Activated B cell treated with CpG ODN at 0.5 μM for 24 hours (primary cell): Measurements from ENCODE around the gene STN1. TPM values are rescaled to one million over a fixed set of nuclear protein-coding genes. Genes with fewer than 3 reads are reported as not detected.

ENCODE experiments used
- ATAC-seq: fragments of 200-7000 bp; cut with Tn5 transposase; one replicate; pipeline ENCODE4 v1.10.0; 2021; ENCODE audit warnings: low read depth, mild to moderate bottlenecking, moderate library complexity
- CTCF ChIA-PET: fragments of 350-600 bp; sonication (Branson Sonifier 250); formaldehyde crosslinking; loops from one replicate; lab custom pipeline; 2021; ENCODE audit warnings: antibody characterized with exemption; lab: Charles Lee
- POLR2A ChIA-PET: fragments of 350-600 bp; sonication (Branson Sonifier 250); formaldehyde crosslinking; loops from one replicate; lab custom pipeline; 2021; ENCODE audit warnings: antibody characterized with exemption; lab: Charles Lee
- DNase-seq: peaks from one replicate; pipeline ENCODE4 v3.0.0; 2022
- H3K27ac Mint-ChIP-seq: one replicate; pipeline ENCODE4 v1.8.0; 2020; ENCODE audit warnings: mixed read lengths
- H3K27me3 Mint-ChIP-seq: one replicate; pipeline ENCODE4 v1.8.0; 2021; ENCODE audit warnings: mixed read lengths
- H3K36me3 Mint-ChIP-seq: one replicate; pipeline ENCODE4 v1.8.0; 2021; ENCODE audit warnings: low read depth, mixed read lengths
- H3K4me1 Mint-ChIP-seq: one replicate; pipeline ENCODE4 v1.8.0; 2021; ENCODE audit warnings: mixed read lengths
- H3K4me3 Mint-ChIP-seq: one replicate; pipeline ENCODE4 v1.8.0; 2020; ENCODE audit warnings: mild to moderate bottlenecking, mixed read lengths
- H3K9me3 Mint-ChIP-seq: one replicate; pipeline ENCODE4 v1.8.0; 2020; ENCODE audit warnings: mixed read lengths
- CTCF ChIP-seq: fragments of 200-600 bp; IDR thresholded peaks from one replicate; pipeline ENCODE4 v1.8.0; 2022; ENCODE audit warnings: antibody characterized with exemption, mild to moderate bottlenecking
- intact Hi-C: fragments of 100-400 bp; cut with micrococcal nuclease; formaldehyde crosslinking; loops from one replicate; pipeline ENCODE4 v1.15.1; 2024
- total RNA-seq: library from RNA; stranded (reverse); gene quantifications from 2 replicates; pipeline ENCODE4 v1.2.3, GENCODE V29; 2022

The STN1 gene
- total RNA-seq, 1 donor from 2014 or later, result 14.0 TPM

DNA sequence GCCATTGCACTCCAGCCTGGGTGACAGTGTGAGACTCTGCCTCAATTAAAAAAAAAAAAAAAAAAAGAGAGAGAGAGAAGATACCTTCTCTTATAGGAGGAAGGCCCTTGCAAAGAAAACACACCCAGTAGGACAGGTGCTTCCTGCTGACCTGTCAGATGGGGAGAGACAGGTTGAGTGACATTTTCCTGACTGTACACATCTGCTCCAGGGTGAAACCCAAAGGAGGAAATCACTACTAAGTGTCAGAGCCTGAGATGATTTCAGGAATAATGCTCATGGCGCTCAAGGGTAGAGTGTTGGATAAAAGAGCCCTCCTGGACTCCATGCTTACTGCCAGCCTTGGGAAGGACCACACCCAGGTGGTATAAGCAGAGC is 1.7 kb upstream of the STN1 start:
- H3K27ac Mint-ChIP-seq, result no peak overlapping the region
- H3K9me3 Mint-ChIP-seq, result no peaks in the 10 kb centered on the region
- no peak for ATAC-seq
- H3K27me3 Mint-ChIP-seq, result no peaks in the 10 kb centered on the region
- peaks cover 37% of the 10 kb centered on the region for H3K4me1 Mint-ChIP-seq
- no peak overlapping the region for H3K4me3 Mint-ChIP-seq
- intact Hi-C loops, result loop anchor here (2.0 to 5.0 kb wide), 3 partner anchors 433 to 552 kb away; partner anchors contain the start of genes CFAP58 and TAF5
- DNase-seq, result no peak
- ChIA-PET CTCF (no interaction called here), POLR2A (interaction anchor here (0.9 kb wide), 1 partner anchor 202 kb away, joined by 3 read pairs; the partner anchor contains the start of gene SFR1)
- no peak for TF ChIP-seq CTCF
- peaks cover 19% of the 10 kb centered on the region for H3K36me3 Mint-ChIP-seq

DNA sequence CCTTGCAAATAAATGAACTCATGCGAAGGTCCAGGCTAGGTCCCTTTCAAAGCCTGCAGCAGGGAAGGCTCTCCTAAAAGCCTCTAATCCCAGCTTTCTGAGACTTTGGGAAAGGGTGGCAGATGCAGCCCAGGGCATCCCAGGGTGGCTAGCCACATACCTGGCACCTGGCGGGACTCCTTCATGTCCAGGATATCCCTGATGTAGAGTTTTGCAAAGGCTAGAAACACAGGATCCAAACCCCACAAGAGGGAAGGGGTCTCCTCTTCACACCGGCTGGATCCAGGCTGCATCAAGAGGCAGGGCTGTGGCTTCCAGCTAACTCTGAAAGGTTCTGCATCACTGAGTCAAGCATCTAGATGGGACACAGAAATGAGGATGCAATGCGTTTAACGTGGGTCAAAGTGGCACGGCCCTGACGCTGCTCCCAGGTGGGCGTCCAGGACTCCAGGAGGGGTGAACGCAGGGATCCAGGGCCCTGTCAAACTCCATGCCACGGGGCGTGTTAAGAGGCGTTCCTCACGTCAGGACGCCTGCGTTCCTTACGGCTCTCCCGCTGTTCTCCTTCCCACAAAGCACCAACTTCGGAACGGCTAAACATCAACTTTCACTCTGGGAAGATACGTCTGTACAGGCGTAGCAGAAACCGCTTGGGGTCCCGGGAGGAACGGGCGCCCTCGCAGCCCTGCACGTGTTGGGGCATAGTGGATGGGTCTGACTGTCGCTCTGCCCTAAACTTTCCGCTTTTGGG is 507 bp downstream of the STN1 start:
- H3K27me3 Mint-ChIP-seq, result no peaks in the 10 kb centered on the region
- peak overlapping the region; percentile 93 for H3K4me3 Mint-ChIP-seq
- peak; percentile 16 for DNase-seq
- peak; percentile 1 for ATAC-seq
- peaks cover 26% of the 10 kb centered on the region for H3K36me3 Mint-ChIP-seq
- TF ChIP-seq CTCF, result no peak
- ChIA-PET POLR2A (interaction anchor here (1.1 to 2.5 kb wide), 6 partner anchors 9 to 338 kb away, joined by 3 to 28 read pairs (median 7); partner anchors contain the start of genes SFR1 and SLK), CTCF (interaction anchor here (0.9 kb wide), 1 partner anchor 29 kb away, joined by 3 read pairs; no protein-coding TSS in a partner anchor)
- peak overlapping the region; percentile 96 for H3K27ac Mint-ChIP-seq
- intact Hi-C loops, result loop anchor here (1.0 to 5.0 kb wide), 9 partner anchors 9 to 550 kb away; partner anchors contain the start of genes CFAP43, CFAP58, ITPRIP and SLK
- H3K9me3 Mint-ChIP-seq, result no peaks in the 10 kb centered on the region
- peaks cover 47% of the 10 kb centered on the region for H3K4me1 Mint-ChIP-seq

- POLR2A ChIA-PET, result interaction anchor here (0.7 to 2.5 kb wide), 8 partner anchors 8 to 339 kb away, joined by 3 to 28 read pairs (median 6); partner anchors contain the start of genes SFR1 and SLK
- Mint-ChIP-seq H3K4me1 (peaks cover 49% of the 10 kb centered on the region), H3K27ac (peak overlapping the region; percentile 96), H3K9me3 (no peaks in the 10 kb centered on the region), H3K36me3 (peaks cover 26% of the 10 kb centered on the region), H3K4me3 (peak overlapping the region; percentile 93), H3K27me3 (no peaks in the 10 kb centered on the region)
- no peak for ATAC-seq
- intact Hi-C loops, result loop anchor here (5.0 kb wide), 2 partner anchors 445 to 550 kb away; partner anchors contain the start of gene TAF5
- DNase-seq, result no peak
- no peak for TF ChIP-seq CTCF
- CTCF ChIA-PET, result interaction anchor here (0.9 kb wide), 1 partner anchor 29 kb away, joined by 3 read pairs; no protein-coding TSS in a partner anchor
Measured at GRCh38 chr10:103916876-103917275, 1.1 kb downstream of the STN1 start.

GRCh38 chr10:103916254-103916653 is 1.7 kb downstream of the STN1 start:
- ATAC-seq (no peak), DNase-seq (no peak)
- POLR2A ChIA-PET, result interaction anchor here (0.6 to 2.5 kb wide), 8 partner anchors 8 to 339 kb away, joined by 3 to 28 read pairs (median 6); partner anchors contain the start of genes SFR1 and SLK
- peak overlapping the region; percentile 96 for H3K27ac Mint-ChIP-seq
- intact Hi-C loops, result loop anchor here (5.0 kb wide), 2 partner anchors 444 to 549 kb away; partner anchors contain the start of gene TAF5
- peak overlapping the region; percentile 55 for H3K4me3 Mint-ChIP-seq
- CTCF ChIA-PET, result interaction anchor here (0.9 kb wide), 1 partner anchor 28 kb away, joined by 3 read pairs; no protein-coding TSS in a partner anchor
- no peaks in the 10 kb centered on the region for H3K27me3 Mint-ChIP-seq
- peaks cover 26% of the 10 kb centered on the region for H3K36me3 Mint-ChIP-seq
- no peak for TF ChIP-seq CTCF
- peaks cover 54% of the 10 kb centered on the region for H3K4me1 Mint-ChIP-seq
- no peaks in the 10 kb centered on the region for H3K9me3 Mint-ChIP-seq

- no peak for TF ChIP-seq CTCF
- H3K27ac Mint-ChIP-seq, result peak overlapping the region; percentile 96
- no peak for DNase-seq
- H3K4me3 Mint-ChIP-seq, result peak overlapping the region; percentile 55
- peaks cover 26% of the 10 kb centered on the region for H3K36me3 Mint-ChIP-seq
- intact Hi-C loops, result loop anchor here (5.0 kb wide), 2 partner anchors 443 to 548 kb away; partner anchors contain the start of gene TAF5
- no peak for ATAC-seq
- CTCF ChIA-PET, result no interaction called here
- H3K4me1 Mint-ChIP-seq, result peaks cover 59% of the 10 kb centered on the region
- no peaks in the 10 kb centered on the region for H3K9me3 Mint-ChIP-seq
- POLR2A ChIA-PET, result interaction anchor here (1.0 to 1.7 kb wide), 2 partner anchors 50 to 331 kb away, joined by 3 to 8 read pairs; partner anchors contain the start of gene SLK
- H3K27me3 Mint-ChIP-seq, result no peaks in the 10 kb centered on the region
Measured at GRCh38 chr10:103915796-103916195, 2.2 kb downstream of the STN1 start.
